GM23338 (cell line): ENCODE data around the gene GDF10. TPM values are rescaled to one million over a fixed set of nuclear protein-coding genes. Genes with fewer than 3 reads are reported as not detected.

Experiments used
- ATAC-seq: fragments of 200-7000 bp; cut with Tn5 transposase; 3 replicates; pipeline ENCODE4 v1.9.1; 2020
- DNase-seq: peaks from one replicate; pipeline ENCODE4 v3.0.0-alpha.2; 2015; ENCODE audit warnings: low spot score
- H2AFZ ChIP-seq: fragments of 200-600 bp; sonication (generic); 2 replicates; pipeline ENCODE4 v1.8.0; 2016; ENCODE audit warnings: antibody characterized with exemption, mild to moderate bottlenecking, moderate library complexity
- H3F3A ChIP-seq: fragments of 200-600 bp; sonication (generic); replicated peaks from 2 replicates; pipeline ENCODE4 v1.8.0; 2017; ENCODE audit warnings: antibody characterized with exemption, mixed run types, low read depth
- H3K27ac ChIP-seq: fragments of 200-600 bp; sonication (generic); 2 replicates; pipeline ENCODE4 v1.6.1; 2016; ENCODE audit warnings: low read depth
- H3K27me3 ChIP-seq: fragments of 200-600 bp; sonication (generic); 2 replicates; pipeline ENCODE4 v1.8.0; 2016; ENCODE audit warnings: mild to moderate bottlenecking, mixed run types, moderate library complexity; ENCODE audit not compliant: insufficient read depth
- H3K36me3 ChIP-seq: fragments of 200-600 bp; sonication (generic); 2 replicates; pipeline ENCODE4 v1.8.0; 2016; ENCODE audit warnings: mild to moderate bottlenecking; ENCODE audit not compliant: insufficient read depth
- H3K4me1 ChIP-seq: fragments of 200-600 bp; sonication (generic); 2 replicates; pipeline ENCODE4 v1.8.0; 2016; ENCODE audit warnings: mild to moderate bottlenecking, moderate library complexity; ENCODE audit not compliant: insufficient read depth
- H3K4me2 ChIP-seq: fragments of 200-600 bp; sonication (generic); 2 replicates; pipeline ENCODE4 v1.7.1; 2017; ENCODE audit warnings: mixed run types
- H3K4me3 ChIP-seq: fragments of 200-600 bp; sonication (generic); 2 replicates; pipeline ENCODE4 v1.6.1; 2016; ENCODE audit warnings: mixed run types
- H3K79me2 ChIP-seq: fragments of 200-600 bp; sonication (generic); replicated peaks from 2 replicates; pipeline ENCODE4 v1.8.0; 2017; ENCODE audit warnings: mild to moderate bottlenecking; ENCODE audit not compliant: insufficient read depth
- H3K9me2 ChIP-seq: fragments of 200-600 bp; sonication (generic); 2 replicates; pipeline ENCODE4 v1.8.0; 2017; ENCODE audit not compliant: insufficient read depth
- H4K20me1 ChIP-seq: fragments of 200-600 bp; sonication (generic); replicated peaks from 2 replicates; pipeline ENCODE4 v1.8.0; 2017; ENCODE audit warnings: mild to moderate bottlenecking; ENCODE audit not compliant: insufficient read depth
- H3K27ac Mint-ChIP-seq: 2 replicates; pipeline ENCODE4 v1.8.0; 2020; ENCODE audit warnings: inconsistent platforms, mild to moderate bottlenecking, moderate library complexity, mixed read lengths
- H3K27me3 Mint-ChIP-seq: 3 replicates; pipeline ENCODE4 v1.8.0; 2022; ENCODE audit warnings: low read depth, mild to moderate bottlenecking, moderate library complexity, mixed read lengths, inconsistent platforms; ENCODE audit not compliant: insufficient read depth, poor library complexity
- H3K36me3 Mint-ChIP-seq: 3 replicates; pipeline ENCODE4 v1.8.0; 2021; ENCODE audit warnings: low read depth, mild to moderate bottlenecking, inconsistent platforms, moderate library complexity, mixed read lengths
- H3K4me1 Mint-ChIP-seq: 3 replicates; pipeline ENCODE4 v1.8.0; 2020; ENCODE audit warnings: mild to moderate bottlenecking, inconsistent platforms, mixed read lengths
- H3K4me3 Mint-ChIP-seq: 3 replicates; pipeline ENCODE4 v1.8.0; 2021; ENCODE audit warnings: moderate library complexity, mild to moderate bottlenecking, inconsistent platforms, mixed read lengths
- H3K9me3 Mint-ChIP-seq: 3 replicates; pipeline ENCODE4 v1.8.0; 2020; ENCODE audit warnings: moderate library complexity, mild to moderate bottlenecking, inconsistent platforms, mixed read lengths
- CREB1 ChIP-seq: fragments of 250-450 bp; sonication (Bioruptor Pico); IDR thresholded peaks from 2 replicates; pipeline ENCODE4 v1.5.0; 2020; ENCODE audit warnings: low read depth, mild to moderate bottlenecking, moderate library complexity
- EZH2 ChIP-seq: fragments of 200-600 bp; sonication (generic); IDR thresholded peaks from one replicate; pipeline ENCODE4 v1.8.0; 2017; ENCODE audit warnings: antibody characterized with exemption, mild to moderate bottlenecking, low read depth; ENCODE audit not compliant: unreplicated experiment
- EZH2phosphoT487 ChIP-seq: fragments of 200-600 bp; sonication (generic); IDR thresholded peaks from one replicate; pipeline ENCODE4 v1.8.1; 2018; ENCODE audit warnings: antibody characterized with exemption; ENCODE audit not compliant: unreplicated experiment
- JUNB ChIP-seq: IDR thresholded peaks from one replicate; pipeline ENCODE4 v1.6.1; 2016; ENCODE audit warnings: antibody characterized with exemption; ENCODE audit not compliant: unreplicated experiment
- NANOG ChIP-seq: IDR thresholded peaks from 2 replicates; pipeline ENCODE4 v1.6.1; 2016; ENCODE audit warnings: antibody characterized with exemption, borderline replicate concordance
- POLR2AphosphoS5 ChIP-seq: IDR thresholded peaks from 2 replicates; pipeline ENCODE4 v1.6.1; 2016; ENCODE audit warnings: antibody characterized with exemption, low read depth
- STAT1 ChIP-seq: IDR thresholded peaks from one replicate; pipeline ENCODE4 v1.6.1; 2016; ENCODE audit warnings: antibody characterized with exemption; ENCODE audit not compliant: unreplicated experiment
- ZNF114 ChIP-seq: fragments of 250-450 bp; sonication (Bioruptor Pico); IDR thresholded peaks from 2 replicates; pipeline ENCODE4 v1.5.0; 2020; ENCODE audit warnings: mild to moderate bottlenecking, moderate library complexity
- ZNF331 ChIP-seq: fragments of 250-450 bp; sonication (Bioruptor Pico); IDR thresholded peaks from 2 replicates; pipeline ENCODE4 v1.5.0; 2020; ENCODE audit warnings: low read depth, mild to moderate bottlenecking, moderate library complexity
- polyA plus RNA-seq: library from polyadenylated mRNA; unstranded; fragments of >200 nt; fragmentation: Nextera tagmentation; extraction: Ambion mirVana; gene quantifications from 2 replicates; pipeline ENCODE4 v1.2.1, GENCODE V29; 2016
- total RNA-seq: library from RNA; depleted of rRNA; stranded (reverse); fragments of >200 nt; shearing (Covaris generic); gene quantifications from 2 replicates; pipeline ENCODE4 v1.2.3, GENCODE V29; 2014
- TF ChIP-seq, protein P1 (sequence below): IDR thresholded peaks from one replicate; pipeline ENCODE4 v1.6.1; 2018; ENCODE audit warnings: antibody characterized with exemption; ENCODE audit not compliant: unreplicated experiment
- TF ChIP-seq, protein P2 (sequence below): IDR thresholded peaks from 2 replicates; pipeline ENCODE4 v1.6.1; 2016; ENCODE audit warnings: antibody characterized with exemption
- TF ChIP-seq, protein P3 (sequence below), 2 experiments: fragments of 200-600 bp in 1 of 2; sonication (generic) in 1 of 2; conservative IDR thresholded peaks; 2 replicates each; pipeline versions ENCODE4 v1.5.1 to v1.6.1; 2016 to 2017; ENCODE audit warnings: antibody characterized with exemption in 2 of 2, low read depth in 2 of 2, mild to moderate bottlenecking in 2 of 2, moderate library complexity in 1 of 2

Gene GDF10
- total and polyA plus RNA-seq, 2 experiments from 2014 or later = 0.21 TPM; not detected in 1

DNA sequence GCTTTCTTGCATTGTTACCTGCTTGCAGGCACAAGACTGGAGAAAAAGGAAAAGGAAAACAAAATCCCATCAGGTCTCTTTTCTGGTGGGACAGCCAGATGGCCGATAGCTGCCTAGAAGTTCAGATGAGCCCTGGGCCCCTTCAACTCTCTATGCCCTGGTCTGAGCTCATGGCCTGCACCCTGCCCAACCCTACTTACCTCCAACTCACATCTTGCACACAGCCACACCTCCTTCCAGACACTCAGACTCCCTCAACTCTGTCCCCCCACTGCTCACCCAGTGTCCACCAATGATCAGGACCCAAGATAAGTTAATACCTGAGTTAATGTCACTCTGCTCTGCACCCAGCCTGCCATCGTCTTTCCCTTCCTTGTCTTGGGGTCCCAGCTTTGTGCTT, 59.1 kb downstream of the GDF10 start (continued):
- TF ChIP-seq, protein P1, sequence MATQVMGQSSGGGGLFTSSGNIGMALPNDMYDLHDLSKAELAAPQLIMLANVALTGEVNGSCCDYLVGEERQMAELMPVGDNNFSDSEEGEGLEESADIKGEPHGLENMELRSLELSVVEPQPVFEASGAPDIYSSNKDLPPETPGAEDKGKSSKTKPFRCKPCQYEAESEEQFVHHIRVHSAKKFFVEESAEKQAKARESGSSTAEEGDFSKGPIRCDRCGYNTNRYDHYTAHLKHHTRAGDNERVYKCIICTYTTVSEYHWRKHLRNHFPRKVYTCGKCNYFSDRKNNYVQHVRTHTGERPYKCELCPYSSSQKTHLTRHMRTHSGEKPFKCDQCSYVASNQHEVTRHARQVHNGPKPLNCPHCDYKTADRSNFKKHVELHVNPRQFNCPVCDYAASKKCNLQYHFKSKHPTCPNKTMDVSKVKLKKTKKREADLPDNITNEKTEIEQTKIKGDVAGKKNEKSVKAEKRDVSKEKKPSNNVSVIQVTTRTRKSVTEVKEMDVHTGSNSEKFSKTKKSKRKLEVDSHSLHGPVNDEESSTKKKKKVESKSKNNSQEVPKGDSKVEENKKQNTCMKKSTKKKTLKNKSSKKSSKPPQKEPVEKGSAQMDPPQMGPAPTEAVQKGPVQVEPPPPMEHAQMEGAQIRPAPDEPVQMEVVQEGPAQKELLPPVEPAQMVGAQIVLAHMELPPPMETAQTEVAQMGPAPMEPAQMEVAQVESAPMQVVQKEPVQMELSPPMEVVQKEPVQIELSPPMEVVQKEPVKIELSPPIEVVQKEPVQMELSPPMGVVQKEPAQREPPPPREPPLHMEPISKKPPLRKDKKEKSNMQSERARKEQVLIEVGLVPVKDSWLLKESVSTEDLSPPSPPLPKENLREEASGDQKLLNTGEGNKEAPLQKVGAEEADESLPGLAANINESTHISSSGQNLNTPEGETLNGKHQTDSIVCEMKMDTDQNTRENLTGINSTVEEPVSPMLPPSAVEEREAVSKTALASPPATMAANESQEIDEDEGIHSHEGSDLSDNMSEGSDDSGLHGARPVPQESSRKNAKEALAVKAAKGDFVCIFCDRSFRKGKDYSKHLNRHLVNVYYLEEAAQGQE = no peak
- TF ChIP-seq, protein P2, sequence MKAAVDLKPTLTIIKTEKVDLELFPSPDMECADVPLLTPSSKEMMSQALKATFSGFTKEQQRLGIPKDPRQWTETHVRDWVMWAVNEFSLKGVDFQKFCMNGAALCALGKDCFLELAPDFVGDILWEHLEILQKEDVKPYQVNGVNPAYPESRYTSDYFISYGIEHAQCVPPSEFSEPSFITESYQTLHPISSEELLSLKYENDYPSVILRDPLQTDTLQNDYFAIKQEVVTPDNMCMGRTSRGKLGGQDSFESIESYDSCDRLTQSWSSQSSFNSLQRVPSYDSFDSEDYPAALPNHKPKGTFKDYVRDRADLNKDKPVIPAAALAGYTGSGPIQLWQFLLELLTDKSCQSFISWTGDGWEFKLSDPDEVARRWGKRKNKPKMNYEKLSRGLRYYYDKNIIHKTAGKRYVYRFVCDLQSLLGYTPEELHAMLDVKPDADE = no peak
- no peak for TF ChIP-seq EZH2phosphoT487
- TF ChIP-seq CREB1 = no peak
- TF ChIP-seq EZH2 = no peak
- no peak for TF ChIP-seq ZNF331 (CRISPR knock-in tag)
- TF ChIP-seq, protein P3, sequence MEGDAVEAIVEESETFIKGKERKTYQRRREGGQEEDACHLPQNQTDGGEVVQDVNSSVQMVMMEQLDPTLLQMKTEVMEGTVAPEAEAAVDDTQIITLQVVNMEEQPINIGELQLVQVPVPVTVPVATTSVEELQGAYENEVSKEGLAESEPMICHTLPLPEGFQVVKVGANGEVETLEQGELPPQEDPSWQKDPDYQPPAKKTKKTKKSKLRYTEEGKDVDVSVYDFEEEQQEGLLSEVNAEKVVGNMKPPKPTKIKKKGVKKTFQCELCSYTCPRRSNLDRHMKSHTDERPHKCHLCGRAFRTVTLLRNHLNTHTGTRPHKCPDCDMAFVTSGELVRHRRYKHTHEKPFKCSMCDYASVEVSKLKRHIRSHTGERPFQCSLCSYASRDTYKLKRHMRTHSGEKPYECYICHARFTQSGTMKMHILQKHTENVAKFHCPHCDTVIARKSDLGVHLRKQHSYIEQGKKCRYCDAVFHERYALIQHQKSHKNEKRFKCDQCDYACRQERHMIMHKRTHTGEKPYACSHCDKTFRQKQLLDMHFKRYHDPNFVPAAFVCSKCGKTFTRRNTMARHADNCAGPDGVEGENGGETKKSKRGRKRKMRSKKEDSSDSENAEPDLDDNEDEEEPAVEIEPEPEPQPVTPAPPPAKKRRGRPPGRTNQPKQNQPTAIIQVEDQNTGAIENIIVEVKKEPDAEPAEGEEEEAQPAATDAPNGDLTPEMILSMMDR (conservative IDR thresholded peaks at IDR 0.05; ENCODE audit: low read depth in 2 of 2) = no peak
- TF ChIP-seq POLR2AphosphoS5 = no peak
- TF ChIP-seq JUNB = no peak

DNA sequence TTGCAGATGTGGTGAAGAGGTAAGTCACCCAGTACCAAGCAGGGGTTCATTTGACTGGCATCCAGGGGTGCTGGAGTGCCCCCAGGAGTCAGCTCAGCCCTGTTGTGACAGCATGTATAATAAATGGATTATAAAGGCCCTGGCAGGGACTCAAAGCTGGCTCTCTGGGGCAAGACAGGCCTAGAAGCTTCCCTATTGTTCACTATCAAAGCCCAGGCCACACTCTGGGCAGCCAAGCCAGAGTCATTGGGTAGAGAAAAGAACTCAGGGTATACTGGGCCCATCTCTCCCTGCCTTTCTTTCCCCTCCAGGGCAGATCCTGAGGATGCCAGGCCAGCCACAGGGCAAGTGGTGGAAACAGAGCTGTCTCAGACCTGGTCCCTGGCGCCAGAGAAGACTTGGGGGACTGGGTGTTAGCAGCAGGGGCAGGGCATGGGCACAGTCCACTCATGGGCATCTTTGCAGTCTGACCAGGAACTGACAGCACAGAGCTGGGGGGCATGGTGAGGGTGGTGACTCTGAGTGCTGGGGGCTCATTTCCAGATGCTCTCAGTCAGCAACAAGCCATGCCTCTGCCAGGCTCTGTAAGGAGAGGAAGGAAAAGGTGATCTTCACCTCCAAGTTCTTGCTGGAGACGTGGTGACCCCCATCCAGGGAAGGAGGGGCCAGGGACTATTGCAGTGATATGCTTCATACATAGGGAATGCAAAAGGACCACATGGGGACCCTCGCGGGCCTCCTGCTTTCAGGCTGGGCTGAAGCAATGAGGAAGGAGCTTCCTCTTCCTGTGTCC, 59.8 kb downstream of the GDF10 start:
- no peaks in the 10 kb centered on the region for H4K20me1 ChIP-seq
- no peak overlapping the region for H3K4me3 ChIP-seq
- Mint-ChIP-seq H3K27ac (no peak overlapping the region), H3K36me3 (no peaks in the 10 kb centered on the region), H3K27me3 (peaks cover 5% of the 10 kb centered on the region), H3K4me1 (peaks cover 9% of the 10 kb centered on the region), H3K9me3 (no peaks in the 10 kb centered on the region), H3K4me3 (no peak overlapping the region)
- H3K27me3 ChIP-seq = no peaks in the 10 kb centered on the region
- H3K4me2 ChIP-seq = no peak overlapping the region
- H3K9me2 ChIP-seq = no peaks in the 10 kb centered on the region
- H3K27ac ChIP-seq = no peak overlapping the region
- ATAC-seq (no peak), DNase-seq (no peak)
- no peaks in the 10 kb centered on the region for H3F3A ChIP-seq
- H3K4me1 ChIP-seq = no peaks in the 10 kb centered on the region
- no peaks in the 10 kb centered on the region for H3K36me3 ChIP-seq
- H3K79me2 ChIP-seq = no peaks in the 10 kb centered on the region
- H2AFZ ChIP-seq = no peak overlapping the region
- TF ChIP-seq, protein P1 = no peak
- no peak for TF ChIP-seq STAT1
- no peak for TF ChIP-seq ZNF114 (CRISPR knock-in tag)
- TF ChIP-seq, protein P2 = no peak
- no peak for TF ChIP-seq CREB1
- no peak for TF ChIP-seq JUNB
- no peak for TF ChIP-seq POLR2AphosphoS5
- TF ChIP-seq, protein P3 (conservative IDR thresholded peaks at IDR 0.05; ENCODE audit: low read depth in 2 of 2) = no peak
- TF ChIP-seq EZH2phosphoT487 = no peak
- TF ChIP-seq ZNF331 (CRISPR knock-in tag) = no peak
- TF ChIP-seq NANOG = no peak
